Transverse colon (tissue), 4 donors: ENCODE measurements around the gene ALKBH5.

Experiments used
- POLR2AphosphoS5 ChIP-seq, 3 donors: sonication (generic); formaldehyde crosslinking; IDR thresholded peaks; one replicate each; pipeline ENCODE4 v1.6.1; 2016; ENCODE audit warnings: antibody characterized with exemption in 3 of 3
- TF ChIP-seq, protein P1 (sequence below), 5 experiments: fragments of 200-600 bp in 3 of 5; fragments of 450-650 bp in 2 of 5; sonication (generic) in 3 of 5; IDR thresholded peaks; 1 replicate in 2 of 5; 2 replicates in 3 of 5; pipeline ENCODE4 v1.5.1; 2016 to 2017; ENCODE audit warnings: antibody characterized with exemption in 5 of 5, inconsistent platforms in 3 of 5, mild to moderate bottlenecking in 2 of 5, moderate library complexity in 1 of 5

DNA sequence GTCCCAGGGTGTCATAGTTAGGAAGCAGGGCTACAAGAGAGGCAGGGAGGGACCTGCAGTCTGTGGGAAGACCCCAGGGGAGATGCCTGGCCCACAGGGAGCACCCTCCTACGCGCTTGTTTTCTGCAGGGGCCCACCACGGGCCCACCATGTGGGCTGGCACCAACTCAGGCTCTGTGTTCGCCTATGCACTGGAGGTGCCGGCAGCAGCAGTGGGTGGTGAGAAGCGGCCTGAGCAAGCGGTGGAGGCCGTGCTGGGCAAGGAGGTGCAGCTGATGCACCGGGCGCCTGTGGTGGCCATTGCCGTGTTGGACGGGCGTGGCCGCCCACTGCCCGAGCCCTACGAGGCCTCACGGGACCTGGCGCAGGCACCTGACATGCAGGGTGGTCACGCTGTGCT is 56.8 kb downstream of the ALKBH5 start:
- TF ChIP-seq, protein P1, sequence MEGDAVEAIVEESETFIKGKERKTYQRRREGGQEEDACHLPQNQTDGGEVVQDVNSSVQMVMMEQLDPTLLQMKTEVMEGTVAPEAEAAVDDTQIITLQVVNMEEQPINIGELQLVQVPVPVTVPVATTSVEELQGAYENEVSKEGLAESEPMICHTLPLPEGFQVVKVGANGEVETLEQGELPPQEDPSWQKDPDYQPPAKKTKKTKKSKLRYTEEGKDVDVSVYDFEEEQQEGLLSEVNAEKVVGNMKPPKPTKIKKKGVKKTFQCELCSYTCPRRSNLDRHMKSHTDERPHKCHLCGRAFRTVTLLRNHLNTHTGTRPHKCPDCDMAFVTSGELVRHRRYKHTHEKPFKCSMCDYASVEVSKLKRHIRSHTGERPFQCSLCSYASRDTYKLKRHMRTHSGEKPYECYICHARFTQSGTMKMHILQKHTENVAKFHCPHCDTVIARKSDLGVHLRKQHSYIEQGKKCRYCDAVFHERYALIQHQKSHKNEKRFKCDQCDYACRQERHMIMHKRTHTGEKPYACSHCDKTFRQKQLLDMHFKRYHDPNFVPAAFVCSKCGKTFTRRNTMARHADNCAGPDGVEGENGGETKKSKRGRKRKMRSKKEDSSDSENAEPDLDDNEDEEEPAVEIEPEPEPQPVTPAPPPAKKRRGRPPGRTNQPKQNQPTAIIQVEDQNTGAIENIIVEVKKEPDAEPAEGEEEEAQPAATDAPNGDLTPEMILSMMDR (IDR thresholded peaks at IDR 0.05), result no peak
- no peak for TF ChIP-seq POLR2AphosphoS5 (IDR thresholded peaks at IDR 0.05)
